T-helper 1 cell treated with Interleukin-12 subunit alpha and Interleukin-12 subunit beta and Interleukin-4 antibody, amounts not matched to agents 30 μg/mL and 1 μg/mL, for 36 hours (primary cell): ENCODE results near the gene CYP4V2.

ENCODE experiments used
- H3K27ac Mint-ChIP-seq: one replicate; pipeline ENCODE4 v1.8.0; 2021; ENCODE audit warnings: mild to moderate bottlenecking, mixed read lengths
- H3K27me3 Mint-ChIP-seq: one replicate; pipeline ENCODE4 v1.8.0; 2021; ENCODE audit warnings: low read depth, mixed read lengths
- H3K36me3 Mint-ChIP-seq: one replicate; pipeline ENCODE4 v1.8.0; 2021; ENCODE audit warnings: low read depth, mixed read lengths
- H3K4me1 Mint-ChIP-seq: one replicate; pipeline ENCODE4 v1.8.0; 2021; ENCODE audit warnings: low read depth, mixed read lengths
- H3K4me3 Mint-ChIP-seq: one replicate; pipeline ENCODE4 v1.8.0; 2021; ENCODE audit warnings: mild to moderate bottlenecking, moderate library complexity, mixed read lengths
- H3K9me3 Mint-ChIP-seq: one replicate; pipeline ENCODE4 v1.8.0; 2021; ENCODE audit warnings: mixed read lengths

Gene CYP4V2

DNA sequence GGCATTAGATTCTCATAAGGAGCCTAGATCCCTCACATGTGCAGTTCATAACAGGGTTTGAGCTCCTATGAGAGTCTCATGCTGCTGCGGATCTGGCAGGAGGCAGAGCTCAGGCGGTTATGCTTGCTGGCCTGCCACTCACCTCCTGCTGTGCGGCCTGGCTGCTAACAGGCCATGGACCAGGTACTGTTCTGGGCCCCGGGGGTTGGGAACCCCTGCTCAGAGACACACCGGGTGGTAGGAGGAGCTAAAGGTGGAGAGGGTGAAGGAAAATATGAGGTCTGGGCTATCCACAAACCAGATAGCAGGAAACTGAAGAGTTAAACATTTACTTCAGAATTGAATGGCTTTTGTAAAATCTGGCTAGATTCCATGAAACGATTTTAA, 68.7 kb downstream of the CYP4V2 start:
- Mint-ChIP-seq H3K27ac (no peak overlapping the region), H3K9me3 (no peaks in the 10 kb centered on the region), H3K4me3 (no peak overlapping the region), H3K36me3 (no peaks in the 10 kb centered on the region), H3K27me3 (no peaks in the 10 kb centered on the region), H3K4me1 (no peaks in the 10 kb centered on the region)
